Lung (tissue), 12 donors: Measurements from ENCODE around the gene MYDGF. TPM values are rescaled to one million over a fixed set of nuclear protein-coding genes. Genes with fewer than 3 reads are reported as not detected.

Experiments
- ATAC-seq: fragments of 200-7000 bp; cut with Tn5 transposase; one replicate; pipeline ENCODE4 v1.9.1; 2020; ENCODE audit warnings: moderate number of reproducible peaks; ENCODE audit not compliant: insufficient read depth, low FRiP score
- DNase-seq, 3 donors: peaks; one replicate each; pipeline ENCODE4 v3.0.0-alpha.2; 2013 to 2017
- H3K27ac ChIP-seq, 2 donors: one replicate each; pipeline ENCODE4 v1.5.1; 2013; ENCODE audit warnings: mild to moderate bottlenecking in 2 of 2, moderate library complexity in 2 of 2, control low read depth in 1 of 2, inconsistent platforms in 1 of 2, low read depth in 1 of 2, low read length in 1 of 2
- H3K27me3 ChIP-seq, 3 donors: one replicate each; pipeline ENCODE4 v1.5.1; 2013; ENCODE audit warnings: low read length in 2 of 3; ENCODE audit not compliant: control insufficient read depth in 3 of 3, insufficient read depth in 3 of 3
- H3K36me3 ChIP-seq, 4 donors: one replicate each; pipeline ENCODE4 v1.5.1; 2013; ENCODE audit warnings: low read length in 4 of 4, mild to moderate bottlenecking in 1 of 4, moderate library complexity in 1 of 4; ENCODE audit not compliant: control insufficient read depth in 4 of 4, insufficient read depth in 4 of 4
- H3K4me1 ChIP-seq, 5 donors: one replicate each; pipeline ENCODE4 v1.5.1; 2013; ENCODE audit warnings: low read length in 5 of 5, mild to moderate bottlenecking in 2 of 5, moderate library complexity in 1 of 5; ENCODE audit not compliant: control insufficient read depth in 5 of 5, insufficient read depth in 5 of 5
- H3K4me3 ChIP-seq: one replicate; pipeline ENCODE4 v1.5.1; 2013; ENCODE audit warnings: mild to moderate bottlenecking, control low read depth, moderate library complexity
- H3K9ac ChIP-seq, 2 donors: one replicate each; pipeline ENCODE4 v1.5.1; 2013; ENCODE audit warnings: low read length in 2 of 2, control low read depth in 1 of 2; ENCODE audit not compliant: insufficient read depth in 1 of 2
- H3K9me3 ChIP-seq, 4 donors: one replicate each; pipeline ENCODE4 v1.5.1; 2013; ENCODE audit warnings: low read length in 3 of 4, mild to moderate bottlenecking in 1 of 4, moderate library complexity in 1 of 4; ENCODE audit not compliant: control insufficient read depth in 4 of 4, insufficient read depth in 3 of 4
- WGBS, 2 donors: extraction: QIAGEN DNeasy Blood & Tissue Kit; methylation state at CpG; one replicate each; pipeline ENCODE4 v1.1.7; 2013; 5-methylcytosine and 5-hydroxymethylcytosine counted together
- polyA plus RNA-seq, 2 donors: library from polyadenylated mRNA; stranded (reverse); fragments of 200-250 nt; gene quantifications; one replicate each; pipeline ENCODE4 v1.2.1, GENCODE V29; 2013
- total RNA-seq, 2 donors: library from RNA; depleted of rRNA in 1 of 2; stranded (reverse); fragments of >200 nt in 1 of 2; gene quantifications; one replicate each; pipeline ENCODE4 v1.2.1, GENCODE V29; 2014 to 2021
- TF ChIP-seq, protein P1 (sequence below): IDR thresholded peaks from 2 replicates; pipeline ENCODE4 v1.5.1; 2012; ENCODE audit warnings: mild to moderate bottlenecking; ENCODE audit errors: control extremely low read depth, extremely low read depth
- donor health status: control.
- donor health status: control.
- donor health status: Bipolar disorder and iron deficiency.
- donor health status: healthy.
- donor health status: DM: yes; HTN: yes; CAD: no.

The MYDGF gene
- total and polyA plus RNA-seq, 4 donors = 70.4 to 280 (median 142) TPM

DNA sequence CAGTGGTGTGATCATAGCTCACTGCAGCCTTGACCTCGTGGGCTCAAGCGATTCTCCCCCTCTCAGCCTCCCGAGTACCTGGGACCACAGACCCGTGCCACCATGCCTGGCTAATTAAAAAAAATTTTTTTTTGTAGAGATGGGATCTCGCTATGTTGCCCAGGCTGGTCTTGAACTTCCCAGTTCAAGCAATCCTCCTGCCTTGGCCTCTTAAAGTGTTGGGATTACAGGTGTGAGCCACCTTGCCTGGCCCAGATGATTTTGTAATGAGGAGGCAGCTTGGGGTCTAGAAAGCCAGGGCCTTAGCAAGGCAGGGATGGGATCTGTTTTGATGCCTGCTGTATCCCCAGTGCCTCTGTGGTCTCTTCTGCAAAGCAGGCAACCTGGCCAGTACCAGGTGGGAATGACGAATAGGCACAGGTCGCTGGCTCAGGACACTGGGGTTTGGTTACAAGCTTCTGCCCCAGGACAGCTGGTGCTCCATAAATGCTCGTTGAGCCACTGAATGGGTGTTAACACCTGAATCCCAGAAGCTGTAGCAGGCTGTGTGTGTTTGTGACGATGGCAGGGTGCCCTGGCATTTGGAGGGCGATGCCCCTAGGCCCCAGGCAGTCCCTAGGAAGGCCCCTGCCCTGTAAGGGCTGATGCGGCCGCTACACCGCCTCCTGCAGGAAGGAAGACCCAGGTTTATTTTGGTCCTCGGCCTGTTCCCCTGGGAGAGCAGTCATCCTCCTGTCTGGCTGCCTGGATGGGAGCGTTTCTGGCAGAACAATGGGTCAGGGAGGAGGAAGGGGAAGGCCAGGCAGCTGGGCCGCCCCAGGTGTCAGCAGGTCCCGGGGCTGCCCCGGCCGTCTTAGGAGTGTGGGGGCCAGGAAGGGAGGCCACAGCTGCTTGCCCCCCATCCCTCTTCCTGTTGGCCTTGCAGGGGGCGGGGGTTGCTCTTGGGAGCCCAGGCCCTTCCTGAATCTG is 22.2 kb downstream of the MYDGF start:
- peak in 1 of 3 donors; percentile 66 for DNase-seq
- H3K4me3 ChIP-seq = no peak overlapping the region
- H3K4me1 ChIP-seq = peaks cover 0 to 4% (median 0%) of the 10 kb centered on the region in 5 donors
- TF ChIP-seq, protein P1, sequence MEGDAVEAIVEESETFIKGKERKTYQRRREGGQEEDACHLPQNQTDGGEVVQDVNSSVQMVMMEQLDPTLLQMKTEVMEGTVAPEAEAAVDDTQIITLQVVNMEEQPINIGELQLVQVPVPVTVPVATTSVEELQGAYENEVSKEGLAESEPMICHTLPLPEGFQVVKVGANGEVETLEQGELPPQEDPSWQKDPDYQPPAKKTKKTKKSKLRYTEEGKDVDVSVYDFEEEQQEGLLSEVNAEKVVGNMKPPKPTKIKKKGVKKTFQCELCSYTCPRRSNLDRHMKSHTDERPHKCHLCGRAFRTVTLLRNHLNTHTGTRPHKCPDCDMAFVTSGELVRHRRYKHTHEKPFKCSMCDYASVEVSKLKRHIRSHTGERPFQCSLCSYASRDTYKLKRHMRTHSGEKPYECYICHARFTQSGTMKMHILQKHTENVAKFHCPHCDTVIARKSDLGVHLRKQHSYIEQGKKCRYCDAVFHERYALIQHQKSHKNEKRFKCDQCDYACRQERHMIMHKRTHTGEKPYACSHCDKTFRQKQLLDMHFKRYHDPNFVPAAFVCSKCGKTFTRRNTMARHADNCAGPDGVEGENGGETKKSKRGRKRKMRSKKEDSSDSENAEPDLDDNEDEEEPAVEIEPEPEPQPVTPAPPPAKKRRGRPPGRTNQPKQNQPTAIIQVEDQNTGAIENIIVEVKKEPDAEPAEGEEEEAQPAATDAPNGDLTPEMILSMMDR = no peak
- WGBS, 2 donors = 59 to 60% methylated on average over 19 to 20 of the region's 20 CpGs
- peak overlapping the region; percentile 57 to 63 for H3K27ac ChIP-seq
- H3K27me3 ChIP-seq = no peaks in the 10 kb centered on the region
- ATAC-seq = no peak
- H3K9ac ChIP-seq = no peak overlapping the region
- H3K36me3 ChIP-seq = peaks cover 0 to 12% (median 1%) of the 10 kb centered on the region in 4 donors
- H3K9me3 ChIP-seq = no peaks in the 10 kb centered on the region

DNA sequence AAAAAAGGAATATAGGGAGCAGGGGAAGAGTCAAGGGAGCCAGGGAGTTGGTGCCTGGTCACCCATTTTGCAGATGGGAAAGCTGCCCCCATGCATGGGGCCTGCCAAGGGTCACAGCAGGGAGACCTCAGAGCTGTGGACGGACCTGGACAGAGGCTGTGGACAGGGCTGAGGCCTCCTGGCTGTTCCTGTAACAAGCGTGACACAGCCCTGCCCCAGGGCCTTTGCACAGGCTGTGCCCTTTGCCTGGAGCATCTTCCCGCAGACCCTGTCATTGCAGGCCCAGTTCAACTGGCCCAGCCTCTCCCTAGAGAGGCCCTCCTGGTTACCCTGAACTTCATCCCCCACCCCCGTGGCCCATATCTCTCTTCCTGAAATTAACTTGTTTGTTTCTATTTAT is 24.4 kb downstream of the MYDGF start:
- no peaks in the 10 kb centered on the region for H3K27me3 ChIP-seq
- no peak for ATAC-seq
- WGBS, 2 donors = 93 to 96% methylated on average over 4 of the region's 4 CpGs
- no peak for DNase-seq
- TF ChIP-seq, protein P1 = no peak
- peaks cover 0 to 5% (median 0%) of the 10 kb centered on the region in 4 donors for H3K36me3 ChIP-seq
- H3K4me1 ChIP-seq = peaks cover 0 to 13% (median 0%) of the 10 kb centered on the region in 5 donors
- H3K9ac ChIP-seq = no peak overlapping the region
- H3K9me3 ChIP-seq = no peaks in the 10 kb centered on the region
- no peak overlapping the region for H3K4me3 ChIP-seq
- H3K27ac ChIP-seq = no peak overlapping the region

DNA sequence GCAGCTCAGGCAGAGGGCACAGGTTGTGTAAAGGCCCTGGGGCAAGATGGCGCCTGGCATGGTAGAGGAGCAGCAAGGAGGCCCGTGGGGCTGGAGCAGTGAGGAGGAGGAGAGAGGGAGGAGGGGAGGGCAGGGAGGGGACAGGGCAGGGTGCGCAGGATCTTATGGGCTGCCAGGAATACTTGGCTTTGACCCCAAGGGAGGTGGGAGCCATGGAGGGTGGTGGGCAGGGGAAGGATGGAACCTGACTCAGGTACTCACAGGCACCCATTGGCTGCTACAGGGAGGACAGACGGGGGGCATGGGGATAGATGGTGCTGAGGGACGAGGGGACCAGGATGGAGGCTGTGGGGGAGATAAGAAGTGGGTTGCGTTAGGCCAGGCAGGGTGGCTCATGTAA is 27.5 kb downstream of the MYDGF start:
- Histone ChIP-seq H3K36me3 (peaks cover 0 to 3% (median 0%) of the 10 kb centered on the region in 4 donors), H3K4me3 (no peak overlapping the region), H3K9me3 (no peaks in the 10 kb centered on the region), H3K27me3 (no peaks in the 10 kb centered on the region), H3K27ac (no peak overlapping the region), H3K9ac (no peak overlapping the region), H3K4me1 (peaks cover 0 to 9% (median 0%) of the 10 kb centered on the region in 5 donors)
- ATAC-seq (no peak), DNase-seq (no peak)
- 89 to 97% methylated on average over 6 of the region's 6 CpGs for WGBS, 2 donors
- TF ChIP-seq, protein P1 = no peak
